ENCODE measurements around the gene CUL1. TPM values are rescaled to one million over a fixed set of nuclear protein-coding genes. Genes with fewer than 3 reads are reported as not detected.

CUL1 gene
- total RNA-seq, 4 donors from 2014 or later: 38.9 to 61.2 (median 49.4) TPM

GRCh38 chr7:148796841-148797240 is 98.1 kb downstream of the CUL1 start:
- DNase-seq: no peak
- intact Hi-C loops (cut with DNase I; ENCODE audit: low total_unique reads): no loop called here
- TF ChIP-seq CTCF (IDR thresholded peaks at IDR 0.05) (no peak), POLR2A (IDR thresholded peaks at IDR 0.05) (no peak)
- Histone ChIP-seq H3K27me3 (no peaks in the 10 kb centered on the region), H3K4me1 (no peaks in the 10 kb centered on the region), H3K4me3 (no peak overlapping the region), H3K9me3 (peaks cover 0 to 4% of the 10 kb centered on the region in 2 donors), H3K36me3 (no peaks in the 10 kb centered on the region), H3K27ac (no peak overlapping the region)

- H3K27me3 ChIP-seq: no peaks in the 10 kb centered on the region
- intact Hi-C loops (cut with DNase I; ENCODE audit: low total_unique reads): no loop called here
- TF ChIP-seq CTCF (IDR thresholded peaks at IDR 0.05): no peak
- no peak for TF ChIP-seq POLR2A (IDR thresholded peaks at IDR 0.05)
- H3K36me3 ChIP-seq: no peaks in the 10 kb centered on the region
- DNase-seq: no peak
- no peaks in the 10 kb centered on the region for H3K9me3 ChIP-seq
- no peaks in the 10 kb centered on the region for H3K4me1 ChIP-seq
- H3K27ac ChIP-seq: no peak overlapping the region
- no peak overlapping the region for H3K4me3 ChIP-seq
Measured at GRCh38 chr7:148799893-148800555, 101.3 kb downstream of the CUL1 start.

- no peak overlapping the region for H3K27ac ChIP-seq
- H3K27me3 ChIP-seq: no peaks in the 10 kb centered on the region
- TF ChIP-seq POLR2A (IDR thresholded peaks at IDR 0.05) (no peak), CTCF (IDR thresholded peaks at IDR 0.05) (no peak)
- no peak for DNase-seq
- no peaks in the 10 kb centered on the region for H3K36me3 ChIP-seq
- no peak overlapping the region for H3K4me3 ChIP-seq
- H3K9me3 ChIP-seq: no peaks in the 10 kb centered on the region
- intact Hi-C loops (cut with DNase I; ENCODE audit: low total_unique reads): no loop called here
- H3K4me1 ChIP-seq: no peaks in the 10 kb centered on the region
Measured at GRCh38 chr7:148800677-148801076, 102.0 kb downstream of the CUL1 start.

GRCh38 chr7:148802101-148802493 is 103.4 kb downstream of the CUL1 start:
- intact Hi-C loops (cut with DNase I; ENCODE audit: low total_unique reads): no loop called here
- Histone ChIP-seq H3K27me3 (no peaks in the 10 kb centered on the region), H3K36me3 (no peaks in the 10 kb centered on the region), H3K27ac (no peak overlapping the region), H3K9me3 (no peaks in the 10 kb centered on the region), H3K4me3 (no peak overlapping the region), H3K4me1 (no peaks in the 10 kb centered on the region)
- DNase-seq: no peak
- TF ChIP-seq POLR2A (IDR thresholded peaks at IDR 0.05) (no peak), CTCF (IDR thresholded peaks at IDR 0.05) (no peak)

GRCh38 chr7:148803094-148803493 is 104.4 kb downstream of the CUL1 start:
- TF ChIP-seq CTCF (IDR thresholded peaks at IDR 0.05) (no peak), POLR2A (IDR thresholded peaks at IDR 0.05) (no peak)
- H3K4me1 ChIP-seq: no peaks in the 10 kb centered on the region
- no peak for DNase-seq
- H3K36me3 ChIP-seq: no peaks in the 10 kb centered on the region
- no peaks in the 10 kb centered on the region for H3K9me3 ChIP-seq
- H3K27me3 ChIP-seq: no peaks in the 10 kb centered on the region
- H3K27ac ChIP-seq: no peak overlapping the region
- intact Hi-C loops (cut with DNase I; ENCODE audit: low total_unique reads): no loop called here
- no peak overlapping the region for H3K4me3 ChIP-seq

All from uterus (tissue), 4 donors.